Activated naive CD8-positive, alpha-beta T cell treated with anti-CD3 and anti-CD28 coated beads, Interleukin-2, amount 50 U/mL, for 24 hours (primary cell): ENCODE measurements around the gene PLA2G2A.
A peak's percentile ranks its signal among the peaks of the same experiment; 100 is the strongest.

Experiments
- ATAC-seq: fragments of 150-1000 bp; cut with Tn5 transposase; one replicate; pipeline ENCODE4 v1.10.0; 2021
- DNase-seq: peaks from one replicate; pipeline ENCODE4 v3.0.0; 2021
- H3K27ac Mint-ChIP-seq: one replicate; pipeline ENCODE4 v1.8.0; 2021; ENCODE audit warnings: mild to moderate bottlenecking, mixed read lengths
- H3K27me3 Mint-ChIP-seq: one replicate; pipeline ENCODE4 v1.8.0; 2021; ENCODE audit warnings: mixed read lengths
- H3K36me3 Mint-ChIP-seq: one replicate; pipeline ENCODE4 v1.8.0; 2021; ENCODE audit warnings: low read depth, mixed read lengths
- H3K4me1 Mint-ChIP-seq: one replicate; pipeline ENCODE4 v1.8.0; 2021; ENCODE audit warnings: mixed read lengths
- H3K4me3 Mint-ChIP-seq: one replicate; pipeline ENCODE4 v1.8.0; 2021; ENCODE audit warnings: mild to moderate bottlenecking, moderate library complexity, mixed read lengths
- H3K9me3 Mint-ChIP-seq: one replicate; pipeline ENCODE4 v1.8.0; 2021; ENCODE audit warnings: mixed read lengths

PLA2G2A gene

GRCh38 chr1:19981507-19982312, 2.3 kb upstream of the PLA2G2A start:
- Mint-ChIP-seq H3K27me3 (peaks cover 17% of the 10 kb centered on the region), H3K4me1 (no peaks in the 10 kb centered on the region), H3K4me3 (no peak overlapping the region), H3K9me3 (no peaks in the 10 kb centered on the region), H3K27ac (no peak overlapping the region), H3K36me3 (no peaks in the 10 kb centered on the region)
- no peak for DNase-seq
- no peak for ATAC-seq

DNA sequence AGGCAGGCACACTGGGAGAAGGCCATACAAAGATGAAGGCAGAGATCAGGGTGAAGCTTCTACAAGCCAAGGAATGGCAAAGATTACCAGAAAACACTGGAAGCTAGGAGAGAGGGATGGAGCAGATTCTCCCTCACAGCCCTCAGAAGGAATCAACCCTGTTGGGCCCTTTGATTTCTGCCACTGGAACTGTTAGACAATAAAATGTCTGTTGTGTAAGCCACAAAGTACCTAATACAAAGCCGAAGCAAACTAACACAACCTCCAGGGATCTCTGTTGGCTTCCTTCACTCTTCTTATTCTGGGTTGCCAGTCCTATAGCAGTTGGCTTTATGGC, 1.7 kb upstream of the PLA2G2A start:
- Mint-ChIP-seq H3K9me3 (no peaks in the 10 kb centered on the region), H3K4me1 (no peaks in the 10 kb centered on the region), H3K27ac (no peak overlapping the region), H3K27me3 (peaks cover 20% of the 10 kb centered on the region), H3K36me3 (no peaks in the 10 kb centered on the region), H3K4me3 (no peak overlapping the region)
- DNase-seq (no peak), ATAC-seq (no peak)

DNA sequence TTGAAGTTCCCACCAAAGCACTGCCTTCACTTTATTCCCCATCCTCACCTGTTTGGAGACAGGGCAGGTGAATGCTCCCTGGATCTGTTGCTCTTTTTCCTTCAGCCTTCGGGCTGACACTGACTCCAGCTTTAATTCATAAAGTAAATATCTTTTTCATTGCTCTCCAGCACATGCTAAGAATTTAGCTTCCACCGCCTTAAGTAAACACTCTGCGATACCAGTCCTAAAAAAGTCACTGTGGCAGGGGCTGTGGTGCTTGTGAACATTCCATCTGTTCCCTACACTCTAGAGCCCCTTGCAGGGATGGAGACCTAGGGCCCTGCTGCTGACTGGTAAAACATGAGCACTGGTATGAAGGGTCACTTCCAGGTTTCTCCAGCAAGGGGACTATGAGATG, 896 bp upstream of the PLA2G2A start:
- no peak overlapping the region for H3K4me3 Mint-ChIP-seq
- H3K4me1 Mint-ChIP-seq, result no peaks in the 10 kb centered on the region
- H3K36me3 Mint-ChIP-seq, result no peaks in the 10 kb centered on the region
- H3K27ac Mint-ChIP-seq, result no peak overlapping the region
- DNase-seq (no peak), ATAC-seq (no peak)
- peaks cover 20% of the 10 kb centered on the region for H3K27me3 Mint-ChIP-seq
- no peaks in the 10 kb centered on the region for H3K9me3 Mint-ChIP-seq

DNA sequence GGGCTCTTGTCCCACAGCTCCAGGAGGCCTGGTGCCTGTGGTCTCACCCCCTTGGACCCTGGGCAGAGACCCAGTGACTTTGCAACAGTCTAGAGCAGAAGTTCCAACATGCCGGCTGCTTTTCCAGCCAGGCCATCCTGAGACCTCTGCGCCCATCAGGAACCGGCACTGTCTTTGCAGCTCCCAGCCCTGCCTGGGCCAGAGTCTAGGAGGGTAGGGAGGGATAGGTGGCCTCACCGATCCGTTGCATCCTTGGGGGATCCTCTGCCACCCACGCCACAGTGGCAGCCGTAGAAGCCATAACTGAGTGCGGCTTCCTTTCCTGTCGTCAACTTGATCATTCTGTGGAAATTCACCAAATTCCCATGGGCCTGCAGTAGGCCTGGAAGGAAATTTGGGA, 1.3 kb downstream of the PLA2G2A start:
- Mint-ChIP-seq H3K27me3 (peaks cover 18% of the 10 kb centered on the region), H3K36me3 (no peaks in the 10 kb centered on the region), H3K27ac (no peak overlapping the region), H3K9me3 (no peaks in the 10 kb centered on the region), H3K4me3 (no peak overlapping the region), H3K4me1 (no peaks in the 10 kb centered on the region)
- no peak for ATAC-seq
- no peak for DNase-seq

DNA sequence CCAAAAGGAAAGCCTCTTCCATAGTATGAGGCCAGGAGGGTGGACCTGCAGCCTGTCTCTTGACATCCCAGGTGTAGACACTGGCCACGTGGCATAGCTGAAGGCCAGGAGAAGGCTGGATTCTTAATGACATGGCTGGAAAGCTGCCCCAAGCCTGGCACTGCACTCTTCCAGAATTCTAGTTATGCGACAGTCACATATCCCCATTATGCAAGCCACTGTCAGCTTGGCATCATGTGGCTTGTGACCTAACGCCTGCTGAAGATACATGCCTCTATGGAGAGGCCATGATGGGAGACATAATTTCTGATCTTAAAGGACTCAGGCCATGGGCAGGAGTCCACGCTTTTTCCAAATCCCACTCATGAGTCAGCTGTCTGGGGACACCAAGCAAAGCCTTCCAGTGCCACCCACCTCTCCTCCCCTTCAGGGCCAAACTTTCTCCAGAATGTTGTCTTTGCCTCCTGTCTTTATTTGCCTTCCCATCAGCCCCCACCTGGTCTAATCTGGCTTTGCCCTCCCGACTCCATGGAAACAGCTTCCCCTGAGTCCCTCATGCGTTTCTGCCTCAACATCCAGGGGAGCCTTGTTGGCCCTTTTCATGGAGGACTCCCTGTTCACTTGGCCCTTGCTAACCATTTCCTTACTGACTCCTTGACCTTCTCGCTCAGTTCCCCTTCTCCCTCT, 3.0 kb downstream of the PLA2G2A start:
- Mint-ChIP-seq H3K9me3 (no peaks in the 10 kb centered on the region), H3K4me1 (no peaks in the 10 kb centered on the region), H3K36me3 (no peaks in the 10 kb centered on the region), H3K4me3 (no peak overlapping the region), H3K27me3 (peaks cover 14% of the 10 kb centered on the region), H3K27ac (no peak overlapping the region)
- ATAC-seq (no peak), DNase-seq (no peak)

DNA sequence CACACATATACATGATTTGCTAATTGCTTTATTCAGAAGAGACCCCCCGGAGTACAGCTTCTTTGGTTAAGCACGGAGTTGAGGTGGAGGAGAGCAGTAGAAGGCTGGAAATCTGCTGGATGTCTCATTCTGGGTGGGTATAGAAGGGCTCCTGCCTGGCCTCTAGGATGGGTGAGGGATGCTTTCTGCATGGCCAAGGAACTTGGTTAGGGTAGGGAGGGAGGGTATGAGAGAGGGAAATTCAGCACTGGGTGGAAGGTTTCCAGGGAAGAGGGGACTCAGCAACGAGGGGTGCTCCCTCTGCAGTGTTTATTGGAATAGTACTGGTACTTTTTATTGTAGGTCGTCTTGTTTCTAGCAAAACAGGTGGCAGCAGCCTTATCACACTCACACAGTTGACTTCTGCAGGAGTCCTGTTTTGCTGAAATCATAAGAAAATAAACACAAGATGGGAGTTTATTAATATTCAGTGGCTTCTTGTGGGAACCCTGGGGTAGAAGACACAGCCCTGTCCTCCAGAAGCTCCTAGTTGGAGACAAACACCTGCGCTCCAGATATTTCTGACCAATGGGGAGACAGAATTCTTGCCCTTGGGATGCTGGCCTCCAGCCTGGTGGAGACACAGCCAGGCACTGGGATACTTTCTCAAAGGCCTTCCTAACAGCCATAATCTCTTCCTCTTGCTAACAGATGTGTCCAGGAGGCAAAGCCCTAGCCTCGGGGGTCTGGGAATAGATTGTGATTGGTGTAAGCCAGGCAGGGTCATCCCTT, 3.8 kb downstream of the PLA2G2A start:
- DNase-seq (no peak), ATAC-seq (no peak)
- Mint-ChIP-seq H3K4me3 (no peak overlapping the region), H3K27ac (no peak overlapping the region), H3K9me3 (no peaks in the 10 kb centered on the region), H3K27me3 (peaks cover 16% of the 10 kb centered on the region), H3K36me3 (no peaks in the 10 kb centered on the region), H3K4me1 (no peaks in the 10 kb centered on the region)

- H3K36me3 Mint-ChIP-seq, result no peaks in the 10 kb centered on the region
- ATAC-seq (no peak), DNase-seq (peak; percentile 7)
- H3K4me3 Mint-ChIP-seq, result no peak overlapping the region
- H3K27me3 Mint-ChIP-seq, result peaks cover 21% of the 10 kb centered on the region
- H3K9me3 Mint-ChIP-seq, result no peaks in the 10 kb centered on the region
- H3K4me1 Mint-ChIP-seq, result no peaks in the 10 kb centered on the region
- no peak overlapping the region for H3K27ac Mint-ChIP-seq
Observed at GRCh38 chr1:19974822-19975416, 4.5 kb downstream of the PLA2G2A start.

- H3K4me3 Mint-ChIP-seq, result no peak overlapping the region
- H3K27me3 Mint-ChIP-seq, result peaks cover 18% of the 10 kb centered on the region
- no peaks in the 10 kb centered on the region for H3K36me3 Mint-ChIP-seq
- no peaks in the 10 kb centered on the region for H3K4me1 Mint-ChIP-seq
- H3K9me3 Mint-ChIP-seq, result no peaks in the 10 kb centered on the region
- DNase-seq (no peak), ATAC-seq (no peak)
- H3K27ac Mint-ChIP-seq, result no peak overlapping the region
Observed at GRCh38 chr1:19973616-19974015, 5.8 kb downstream of the PLA2G2A start.

DNA sequence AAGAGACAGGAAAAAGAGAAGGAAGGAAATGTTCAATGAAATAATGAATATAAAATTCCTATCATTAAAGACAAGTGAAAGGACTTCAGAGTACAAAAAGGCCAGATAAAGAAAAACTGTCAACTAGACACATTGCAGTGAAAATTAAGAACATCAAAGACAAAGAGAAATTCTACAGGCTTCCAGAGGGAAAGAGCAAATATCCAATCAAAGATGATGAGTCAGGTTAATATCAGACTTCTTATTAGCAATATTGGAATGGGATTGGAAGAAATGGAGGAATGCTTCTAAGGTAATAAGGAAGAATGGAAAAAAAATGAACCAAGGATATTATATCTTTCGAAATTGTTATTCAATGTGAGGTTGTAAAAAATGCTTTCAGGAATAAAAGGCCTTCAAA, 7.8 kb downstream of the PLA2G2A start:
- DNase-seq (no peak), ATAC-seq (no peak)
- Mint-ChIP-seq H3K27ac (no peak overlapping the region), H3K4me3 (no peak overlapping the region), H3K9me3 (no peaks in the 10 kb centered on the region), H3K4me1 (no peaks in the 10 kb centered on the region), H3K27me3 (peaks cover 27% of the 10 kb centered on the region), H3K36me3 (no peaks in the 10 kb centered on the region)

DNA sequence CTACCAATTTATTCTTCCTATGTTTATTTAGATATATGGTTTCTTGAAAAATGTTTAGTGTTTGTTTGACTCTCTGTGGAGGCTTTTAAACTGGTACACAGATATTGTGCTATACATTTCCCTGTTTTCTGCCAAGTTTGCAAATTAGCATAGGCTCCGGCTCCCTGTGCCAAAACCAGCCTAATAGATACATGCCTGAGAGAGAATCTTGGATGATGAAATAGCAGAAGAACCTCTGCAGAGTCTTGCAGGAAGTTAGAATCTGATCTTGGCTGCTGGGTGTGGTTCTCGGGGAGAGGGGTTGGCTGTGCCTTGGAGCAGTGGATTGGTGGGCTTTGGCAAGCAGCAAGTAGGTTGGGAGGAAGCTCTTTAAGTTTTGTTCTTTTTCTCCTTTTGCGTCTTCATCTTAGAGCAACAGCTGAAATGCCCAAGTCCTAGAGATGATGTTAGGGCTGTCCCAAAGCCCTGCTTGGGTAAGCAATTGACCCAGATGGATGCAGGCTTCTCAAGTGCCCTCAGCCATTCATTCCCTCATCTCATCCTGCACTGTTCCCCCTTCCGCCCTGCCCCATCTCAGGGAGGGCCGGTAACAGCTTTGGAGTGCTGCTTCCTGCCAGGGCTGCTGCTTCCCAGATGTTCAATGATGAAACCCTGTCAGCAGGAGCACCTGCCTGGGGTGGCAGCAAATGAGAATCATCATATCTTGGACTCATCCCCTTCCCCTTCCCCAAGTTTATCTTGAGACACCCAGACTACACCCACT, 9.3 kb downstream of the PLA2G2A start:
- ATAC-seq (no peak), DNase-seq (no peak)
- H3K4me1 Mint-ChIP-seq, result no peaks in the 10 kb centered on the region
- H3K27ac Mint-ChIP-seq, result no peak overlapping the region
- H3K36me3 Mint-ChIP-seq, result no peaks in the 10 kb centered on the region
- H3K27me3 Mint-ChIP-seq, result peaks cover 30% of the 10 kb centered on the region
- no peak overlapping the region for H3K4me3 Mint-ChIP-seq
- H3K9me3 Mint-ChIP-seq, result no peaks in the 10 kb centered on the region

DNA sequence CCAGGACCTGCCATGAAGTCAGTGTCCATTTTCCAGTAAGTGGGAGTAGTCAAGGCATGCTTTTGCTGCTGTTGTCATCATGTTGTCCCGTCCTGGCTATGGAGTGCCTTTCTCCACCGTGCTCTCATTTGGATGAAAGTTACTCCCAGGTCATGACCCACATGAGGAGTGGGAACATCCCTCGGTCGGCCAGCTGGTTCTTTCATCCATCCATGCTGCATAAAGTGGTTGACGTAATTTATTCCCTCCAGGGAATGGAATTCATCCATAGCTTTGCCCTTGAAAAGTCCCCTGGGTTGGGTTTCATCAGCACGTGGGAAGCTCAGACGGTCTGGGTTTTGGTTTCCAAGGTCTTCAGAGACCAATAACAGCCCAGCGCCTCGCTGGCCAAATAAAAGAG, 11.6 kb downstream of the PLA2G2A start:
- Mint-ChIP-seq H3K4me3 (no peak overlapping the region), H3K36me3 (no peaks in the 10 kb centered on the region), H3K9me3 (no peaks in the 10 kb centered on the region), H3K27me3 (peaks cover 48% of the 10 kb centered on the region), H3K27ac (no peak overlapping the region), H3K4me1 (no peaks in the 10 kb centered on the region)
- DNase-seq (no peak), ATAC-seq (no peak)

GRCh38 chr1:19964542-19964941, 14.9 kb downstream of the PLA2G2A start:
- peaks cover 43% of the 10 kb centered on the region for H3K27me3 Mint-ChIP-seq

GRCh38 chr1:19963636-19964035, 15.8 kb downstream of the PLA2G2A start:
- no peaks in the 10 kb centered on the region for H3K4me1 Mint-ChIP-seq
- peaks cover 45% of the 10 kb centered on the region for H3K27me3 Mint-ChIP-seq
- no peaks in the 10 kb centered on the region for H3K9me3 Mint-ChIP-seq
- ATAC-seq (no peak), DNase-seq (no peak)
- no peaks in the 10 kb centered on the region for H3K36me3 Mint-ChIP-seq
- H3K27ac Mint-ChIP-seq, result no peak overlapping the region
- no peak overlapping the region for H3K4me3 Mint-ChIP-seq

More at GRCh38 chr1:19964542-19964941, 14.9 kb downstream of the PLA2G2A start:
- no peaks in the 10 kb centered on the region for H3K36me3 Mint-ChIP-seq
- no peaks in the 10 kb centered on the region for H3K9me3 Mint-ChIP-seq
- ATAC-seq, result no peak
- no peak overlapping the region for H3K4me3 Mint-ChIP-seq
- no peak for DNase-seq
- H3K4me1 Mint-ChIP-seq, result no peaks in the 10 kb centered on the region
- H3K27ac Mint-ChIP-seq, result no peak overlapping the region

GRCh38 chr1:19960591-19960990, 18.8 kb downstream of the PLA2G2A start:
- ATAC-seq (no peak), DNase-seq (no peak)
- Mint-ChIP-seq H3K36me3 (no peaks in the 10 kb centered on the region), H3K27me3 (peaks cover 44% of the 10 kb centered on the region), H3K27ac (no peak overlapping the region), H3K9me3 (no peaks in the 10 kb centered on the region), H3K4me3 (no peak overlapping the region), H3K4me1 (no peaks in the 10 kb centered on the region)
